Upper lobe of right lung (tissue), 1 donor: Measurements from ENCODE around the gene PLD6. TPM values are rescaled to one million over a fixed set of nuclear protein-coding genes. Genes with fewer than 3 reads are reported as not detected.
A peak's percentile ranks its signal among the peaks of the same experiment; 100 is the strongest.

Source experiments
- ATAC-seq: fragments of 200-7000 bp; cut with Tn5 transposase; one replicate; pipeline ENCODE4 v1.9.1; 2020; ENCODE audit warnings: mild to moderate bottlenecking, moderate library complexity
- DNase-seq: peaks from one replicate; pipeline ENCODE4 v3.0.0-alpha.2; 2020
- H3K27ac ChIP-seq: fragments of 200-600 bp; one replicate; pipeline ENCODE4 v1.8.0; 2022
- H3K27me3 ChIP-seq: fragments of 200-600 bp; one replicate; pipeline ENCODE4 v1.8.0; 2022; ENCODE audit warnings: mild to moderate bottlenecking
- H3K36me3 ChIP-seq: fragments of 200-600 bp; one replicate; pipeline ENCODE4 v1.8.0; 2022
- H3K4me1 ChIP-seq: fragments of 200-600 bp; one replicate; pipeline ENCODE4 v1.8.0; 2022
- H3K4me3 ChIP-seq: fragments of 200-600 bp; one replicate; pipeline ENCODE4 v1.8.0; 2022; ENCODE audit warnings: mild to moderate bottlenecking
- H3K9me3 ChIP-seq: fragments of 200-600 bp; one replicate; pipeline ENCODE4 v1.8.0; 2022
- intact Hi-C: fragments of 100-400 bp; cut with DNase I; formaldehyde crosslinking; loops from one replicate; pipeline ENCODE4 v1.11.0; 2022
- total RNA-seq: library from RNA; stranded (reverse); fragmentation: NEBNext Ultra II Directional; extraction: Animal tissue kit (Norgen Biotek cat#: 25700); gene quantifications from one replicate; pipeline ENCODE4 v1.2.1, GENCODE V29; 2021
- TF ChIP-seq, protein P1 (sequence below): fragments of 200-600 bp; IDR thresholded peaks from one replicate; pipeline ENCODE4 v1.8.0; 2022; ENCODE audit warnings: antibody characterized with exemption
- donor health status: DM: no; HTN: yes; CAD: no; lungs with severe emphysema.

The PLD6 gene
- total RNA-seq, 1 donor from 2014 or later: 4.9 TPM

DNA sequence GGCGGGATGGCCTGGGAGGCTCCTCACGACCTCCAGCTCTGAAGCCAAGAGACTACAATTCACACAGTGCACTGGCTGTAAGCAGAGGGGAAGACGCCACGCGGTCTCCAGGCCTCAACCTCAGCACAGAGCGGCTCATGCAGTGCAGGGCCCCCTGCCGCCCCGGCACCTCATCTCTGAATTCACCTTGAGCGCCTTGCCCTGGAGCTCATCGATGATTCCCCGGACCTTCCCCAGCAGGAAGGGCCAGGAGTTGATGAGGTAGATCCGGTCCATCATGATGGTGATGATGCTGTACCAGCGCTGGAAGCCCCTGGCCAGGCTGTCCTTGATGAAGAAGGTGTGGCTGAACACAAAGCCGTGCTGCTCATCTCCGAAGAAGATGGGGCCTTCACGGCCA, 17.6 kb upstream of the PLD6 start:
- ATAC-seq (no peak), DNase-seq (no peak)
- no peaks in the 10 kb centered on the region for H3K27me3 ChIP-seq
- TF ChIP-seq, protein P1, sequence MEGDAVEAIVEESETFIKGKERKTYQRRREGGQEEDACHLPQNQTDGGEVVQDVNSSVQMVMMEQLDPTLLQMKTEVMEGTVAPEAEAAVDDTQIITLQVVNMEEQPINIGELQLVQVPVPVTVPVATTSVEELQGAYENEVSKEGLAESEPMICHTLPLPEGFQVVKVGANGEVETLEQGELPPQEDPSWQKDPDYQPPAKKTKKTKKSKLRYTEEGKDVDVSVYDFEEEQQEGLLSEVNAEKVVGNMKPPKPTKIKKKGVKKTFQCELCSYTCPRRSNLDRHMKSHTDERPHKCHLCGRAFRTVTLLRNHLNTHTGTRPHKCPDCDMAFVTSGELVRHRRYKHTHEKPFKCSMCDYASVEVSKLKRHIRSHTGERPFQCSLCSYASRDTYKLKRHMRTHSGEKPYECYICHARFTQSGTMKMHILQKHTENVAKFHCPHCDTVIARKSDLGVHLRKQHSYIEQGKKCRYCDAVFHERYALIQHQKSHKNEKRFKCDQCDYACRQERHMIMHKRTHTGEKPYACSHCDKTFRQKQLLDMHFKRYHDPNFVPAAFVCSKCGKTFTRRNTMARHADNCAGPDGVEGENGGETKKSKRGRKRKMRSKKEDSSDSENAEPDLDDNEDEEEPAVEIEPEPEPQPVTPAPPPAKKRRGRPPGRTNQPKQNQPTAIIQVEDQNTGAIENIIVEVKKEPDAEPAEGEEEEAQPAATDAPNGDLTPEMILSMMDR: no peak
- no peaks in the 10 kb centered on the region for H3K9me3 ChIP-seq
- intact Hi-C loops: no loop called here
- H3K27ac ChIP-seq: no peak overlapping the region
- H3K4me3 ChIP-seq: no peak overlapping the region
- H3K4me1 ChIP-seq: no peaks in the 10 kb centered on the region
- peaks cover 100% of the 10 kb centered on the region for H3K36me3 ChIP-seq

GRCh38 chr17:17221329-17221728, 15.2 kb upstream of the PLD6 start:
- no peak for DNase-seq

GRCh38 chr17:17220529-17220928, 14.4 kb upstream of the PLD6 start:
- no peaks in the 10 kb centered on the region for H3K9me3 ChIP-seq
- ATAC-seq (no peak), DNase-seq (no peak)
- intact Hi-C loops: no loop called here
- H3K27me3 ChIP-seq: no peaks in the 10 kb centered on the region
- peaks cover 100% of the 10 kb centered on the region for H3K36me3 ChIP-seq
- no peak overlapping the region for H3K4me3 ChIP-seq
- no peak overlapping the region for H3K27ac ChIP-seq
- TF ChIP-seq, protein P1: no peak
- no peaks in the 10 kb centered on the region for H3K4me1 ChIP-seq

More at GRCh38 chr17:17221329-17221728, 15.2 kb upstream of the PLD6 start:
- no peak for ATAC-seq
- Histone ChIP-seq H3K9me3 (no peaks in the 10 kb centered on the region), H3K4me3 (no peak overlapping the region), H3K4me1 (no peaks in the 10 kb centered on the region), H3K27me3 (no peaks in the 10 kb centered on the region), H3K36me3 (peaks cover 100% of the 10 kb centered on the region), H3K27ac (no peak overlapping the region)
- intact Hi-C loops: no loop called here
- TF ChIP-seq, protein P1: no peak

DNA sequence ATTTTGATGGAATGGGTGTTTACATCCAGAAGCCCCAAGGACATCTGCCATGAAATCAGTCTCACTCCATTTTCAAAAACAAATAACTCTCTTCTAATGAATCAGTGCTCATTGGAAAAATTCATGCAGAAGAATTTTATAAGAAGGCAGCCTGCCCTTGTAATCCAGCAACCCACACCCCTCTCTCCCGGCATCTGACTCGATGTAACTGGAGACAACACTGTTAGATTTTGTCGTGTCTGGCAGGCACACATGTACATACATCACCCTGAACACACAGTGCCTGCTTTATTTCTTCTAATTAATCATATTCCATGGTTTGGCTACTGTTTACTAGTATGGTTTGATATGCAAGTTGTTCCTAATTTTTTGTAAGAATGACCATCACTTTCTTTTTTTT, 11.9 kb upstream of the PLD6 start:
- Histone ChIP-seq H3K36me3 (peaks cover 100% of the 10 kb centered on the region), H3K27me3 (no peaks in the 10 kb centered on the region), H3K27ac (no peak overlapping the region), H3K4me1 (no peaks in the 10 kb centered on the region), H3K4me3 (no peak overlapping the region), H3K9me3 (no peaks in the 10 kb centered on the region)
- DNase-seq: no peak
- ATAC-seq: no peak
- intact Hi-C loops: no loop called here
- TF ChIP-seq, protein P1: no peak

DNA sequence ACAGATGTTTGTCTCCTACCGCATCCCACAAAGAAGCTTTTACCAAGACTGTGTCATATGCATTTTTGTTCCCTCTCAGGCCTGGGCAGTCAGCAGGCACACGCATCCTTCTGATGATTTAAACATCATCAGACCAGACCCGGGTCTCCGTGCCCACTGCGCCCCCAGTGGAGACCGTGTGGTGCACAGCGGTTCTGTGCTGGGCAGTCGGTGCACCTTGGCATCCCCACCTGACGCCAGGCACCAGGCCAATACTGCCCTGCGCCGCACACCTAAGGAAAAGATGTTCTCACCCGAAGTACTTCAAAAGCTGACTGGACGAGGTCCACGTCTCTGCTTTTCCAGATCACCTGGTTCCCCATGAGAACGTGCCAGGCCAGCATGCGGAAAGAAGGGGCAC, 10.6 kb upstream of the PLD6 start:
- TF ChIP-seq, protein P1: no peak
- no peak for ATAC-seq
- intact Hi-C loops: no loop called here
- Histone ChIP-seq H3K9me3 (no peaks in the 10 kb centered on the region), H3K27ac (no peak overlapping the region), H3K36me3 (peaks cover 100% of the 10 kb centered on the region), H3K4me1 (no peaks in the 10 kb centered on the region), H3K27me3 (no peaks in the 10 kb centered on the region), H3K4me3 (no peak overlapping the region)
- no peak for DNase-seq

DNA sequence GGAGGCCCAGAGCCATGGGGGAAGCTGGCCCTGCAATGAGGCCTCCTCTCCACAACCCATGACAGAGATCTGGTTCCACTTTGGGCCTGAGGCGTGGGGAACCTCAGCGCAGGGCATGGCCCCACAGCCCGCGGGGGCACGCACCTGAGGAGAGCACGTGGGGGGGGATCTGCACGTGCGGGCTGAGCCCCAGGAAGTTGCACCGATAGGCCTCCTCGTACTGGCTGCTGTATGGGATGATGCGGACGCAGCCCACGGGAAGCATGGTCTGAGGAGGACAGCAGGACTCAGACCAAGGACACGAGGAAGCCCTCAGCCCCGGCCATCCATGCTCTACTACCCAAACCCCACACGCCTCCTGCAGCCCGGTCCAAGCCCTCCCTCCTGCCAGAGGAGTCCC, 10.1 kb upstream of the PLD6 start:
- Histone ChIP-seq H3K4me1 (no peaks in the 10 kb centered on the region), H3K27me3 (no peaks in the 10 kb centered on the region), H3K9me3 (no peaks in the 10 kb centered on the region), H3K27ac (no peak overlapping the region), H3K36me3 (peaks cover 97% of the 10 kb centered on the region), H3K4me3 (no peak overlapping the region)
- intact Hi-C loops: no loop called here
- TF ChIP-seq, protein P1: no peak
- ATAC-seq (peak; percentile 20), DNase-seq (no peak)
